Measurements from ENCODE around the gene DYRK3.
"Not testable (repeated sequence)": the region's sequence is repeated elsewhere in the genome, so short reads cannot be mapped to it uniquely, and the experiment has no call there.

- TF ChIP-seq, protein P1, sequence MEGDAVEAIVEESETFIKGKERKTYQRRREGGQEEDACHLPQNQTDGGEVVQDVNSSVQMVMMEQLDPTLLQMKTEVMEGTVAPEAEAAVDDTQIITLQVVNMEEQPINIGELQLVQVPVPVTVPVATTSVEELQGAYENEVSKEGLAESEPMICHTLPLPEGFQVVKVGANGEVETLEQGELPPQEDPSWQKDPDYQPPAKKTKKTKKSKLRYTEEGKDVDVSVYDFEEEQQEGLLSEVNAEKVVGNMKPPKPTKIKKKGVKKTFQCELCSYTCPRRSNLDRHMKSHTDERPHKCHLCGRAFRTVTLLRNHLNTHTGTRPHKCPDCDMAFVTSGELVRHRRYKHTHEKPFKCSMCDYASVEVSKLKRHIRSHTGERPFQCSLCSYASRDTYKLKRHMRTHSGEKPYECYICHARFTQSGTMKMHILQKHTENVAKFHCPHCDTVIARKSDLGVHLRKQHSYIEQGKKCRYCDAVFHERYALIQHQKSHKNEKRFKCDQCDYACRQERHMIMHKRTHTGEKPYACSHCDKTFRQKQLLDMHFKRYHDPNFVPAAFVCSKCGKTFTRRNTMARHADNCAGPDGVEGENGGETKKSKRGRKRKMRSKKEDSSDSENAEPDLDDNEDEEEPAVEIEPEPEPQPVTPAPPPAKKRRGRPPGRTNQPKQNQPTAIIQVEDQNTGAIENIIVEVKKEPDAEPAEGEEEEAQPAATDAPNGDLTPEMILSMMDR (conservative IDR thresholded peaks at IDR 0.05; ENCODE audit: low read length) = not testable (repeated sequence)
- TF ChIP-seq EZH2phosphoT487 (IDR thresholded peaks at IDR 0.05; ENCODE audit: borderline replicate concordance, low read depth, low read length) = not testable (repeated sequence)
These were observed 8.9 kb upstream of the DYRK3 start for GRCh38 chr1:206626396-206626795.

All from OCI-LY7 (cell line).